GM12878 (cell line): ENCODE data around the gene DPYSL3. TPM values are rescaled to one million over a fixed set of nuclear protein-coding genes. Genes with fewer than 3 reads are reported as not detected.
A peak's percentile ranks its signal among the peaks of the same experiment; 100 is the strongest.

Experiments
- ATAC-seq: fragments of 200-7000 bp; cut with Tn5 transposase; 3 replicates; pipeline ENCODE4 v1.9.1; 2020; ENCODE audit warnings: mild to moderate bottlenecking, moderate library complexity
- BruUV-seq: library from RNA; stranded (reverse); fragments of 400-500 nt; replicated peaks from 2 replicates; lab custom pipeline; 2021; lab: Mats Ljungman, UMichigan
- CTCF ChIA-PET: fragments of 300-600 bp; sonication (Branson Sonifier 250); formaldehyde crosslinking; extraction: SDS; loops from one replicate; lab custom pipeline; 2021; ENCODE audit warnings: inconsistent platforms; lab: Yijun Ruan, JAX
- POLR2A ChIA-PET: fragments of 350-600 bp; formaldehyde crosslinking; extraction: SDS; loops from one replicate; lab custom pipeline; 2021; ENCODE audit warnings: inconsistent platforms; lab: Charles Lee
- RAD21 ChIA-PET: fragments of 300-600 bp; sonication (Branson Sonifier 250); formaldehyde crosslinking; loops from one replicate; lab custom pipeline; 2023; ENCODE audit warnings: antibody characterized with exemption; ENCODE audit not compliant: unreplicated experiment; lab: Charles Lee
- SMC1A ChIA-PET: fragments of 300-600 bp; sonication (Branson Sonifier 250); formaldehyde crosslinking; loops from one replicate; lab custom pipeline; 2023; ENCODE audit not compliant: unreplicated experiment, uncharacterized antibody; lab: Charles Lee
- DNase-seq: peaks from one replicate; pipeline ENCODE4 v3.0.0-alpha.2; 2011; ENCODE audit warnings: low read depth, low spot score
- FAIRE-seq: peaks from 3 replicates; lab custom pipeline; 2011; peaks lifted over from hg19 to GRCh38; lab: Jason Lieb, UNC
- H2AFZ ChIP-seq: 2 replicates; pipeline ENCODE4 v1.6.0; 2011; ENCODE audit warnings: low read depth, low read length, control low read depth; ENCODE audit not compliant: control insufficient read depth
- H3K27ac ChIP-seq: 2 replicates; pipeline ENCODE4 v1.5.1; 2011; ENCODE audit warnings: control low read depth; ENCODE audit not compliant: control insufficient read depth, insufficient read depth
- H3K27me3 ChIP-seq, 2 experiments: replicated peaks in 1 of 2; 2 replicates each; pipeline versions ENCODE4 v1.6.0 to v1.6.1; 2011; ENCODE audit warnings: low read length in 1 of 2; ENCODE audit not compliant: control insufficient read depth in 2 of 2, insufficient read depth in 2 of 2
- H3K36me3 ChIP-seq, 2 experiments: 2 replicates each; pipeline ENCODE4 v1.5.1; 2011; ENCODE audit warnings: low read length in 1 of 2; ENCODE audit not compliant: control insufficient read depth in 2 of 2, insufficient read depth in 2 of 2
- H3K4me1 ChIP-seq: 2 replicates; pipeline ENCODE4 v1.6.1; 2011; ENCODE audit warnings: mild to moderate bottlenecking, low read length, moderate library complexity, mixed read lengths; ENCODE audit not compliant: control insufficient read depth, insufficient read depth
- H3K4me2 ChIP-seq: 2 replicates; pipeline ENCODE4 v1.6.0; 2011; ENCODE audit warnings: control low read depth; ENCODE audit not compliant: control insufficient read depth, insufficient read depth
- H3K4me3 ChIP-seq: fragments of 200-600 bp; sonication (generic); 2 replicates; pipeline ENCODE4 v1.5.1; 2016
- H3K79me2 ChIP-seq: 2 replicates; pipeline ENCODE4 v1.6.0; 2011; ENCODE audit warnings: low read length; ENCODE audit not compliant: control insufficient read depth, insufficient read depth
- H3K9ac ChIP-seq: 2 replicates; pipeline ENCODE4 v1.8.0; 2011; ENCODE audit warnings: low read length, control low read depth, mixed read lengths; ENCODE audit not compliant: control insufficient read depth, insufficient read depth
- H3K9me3 ChIP-seq: replicated peaks from 3 replicates; pipeline ENCODE4 v1.5.1; 2011; ENCODE audit warnings: mild to moderate bottlenecking, low read length; ENCODE audit not compliant: control insufficient read depth, insufficient read depth
- H4K20me1 ChIP-seq: 2 replicates; pipeline ENCODE4 v1.6.0; 2011; ENCODE audit not compliant: control insufficient read depth, insufficient read depth
- ATF7 ChIP-seq: fragments of 450-650 bp; IDR thresholded peaks from 2 replicates; pipeline ENCODE4 v1.6.1; 2016; ENCODE audit warnings: low read depth, mild to moderate bottlenecking
- BACH1 ChIP-seq: fragments of 450-650 bp; IDR thresholded peaks from 2 replicates; pipeline ENCODE4 v1.6.1; 2017; ENCODE audit warnings: mild to moderate bottlenecking, borderline replicate concordance
- BCL11A ChIP-seq: IDR thresholded peaks from 2 replicates; pipeline ENCODE4 v1.6.1; 2011; ENCODE audit warnings: low read depth, low read length
- CBFB ChIP-seq: IDR thresholded peaks from 2 replicates; pipeline ENCODE4 v1.6.1; 2016; ENCODE audit warnings: antibody characterized with exemption, low read depth
- EP300 ChIP-seq, 2 experiments: fragments of 150-350 bp in 1 of 2; IDR thresholded peaks; 2 replicates each; pipeline ENCODE4 v1.6.1; 2011 to 2012; ENCODE audit warnings: low read depth in 2 of 2, low read length in 2 of 2, borderline replicate concordance in 1 of 2, improper control_type of control experiment in 1 of 2, inconsistent platforms in 1 of 2; ENCODE audit not compliant: control insufficient read depth in 1 of 2
- HDAC6 ChIP-seq: fragments of 200-600 bp; sonication (generic); IDR thresholded peaks from one replicate; pipeline ENCODE4 v1.8.0; 2017; ENCODE audit warnings: antibody characterized with exemption; ENCODE audit not compliant: unreplicated experiment
- LARP7 ChIP-seq: fragments of 450-650 bp; IDR thresholded peaks from 2 replicates; pipeline ENCODE4 v1.6.1; 2017; ENCODE audit warnings: mild to moderate bottlenecking
- RAD21 ChIP-seq: IDR thresholded peaks from 2 replicates; pipeline ENCODE4 v1.6.1; 2011; ENCODE audit warnings: mild to moderate bottlenecking, low read depth, low read length, moderate library complexity; ENCODE audit not compliant: insufficient read depth
- RAD51 ChIP-seq: fragments of 450-650 bp; IDR thresholded peaks from 2 replicates; pipeline ENCODE4 v1.6.1; 2016; ENCODE audit warnings: moderate library complexity, mild to moderate bottlenecking, inconsistent platforms
- RUNX3 ChIP-seq: IDR thresholded peaks from 2 replicates; pipeline ENCODE4 v1.6.1; 2012; ENCODE audit warnings: low read length, inconsistent platforms
- SMAD5 ChIP-seq: IDR thresholded peaks from 2 replicates; pipeline ENCODE4 v1.6.1; 2016; ENCODE audit warnings: antibody characterized with exemption, low read depth
- SMC3 ChIP-seq: IDR thresholded peaks from 2 replicates; pipeline ENCODE4 v1.6.1; 2011; ENCODE audit warnings: low read length, improper control_type of control experiment, borderline replicate concordance
- TCF3 ChIP-seq: IDR thresholded peaks from 2 replicates; pipeline ENCODE4 v1.6.1; 2012; ENCODE audit warnings: low read depth, mild to moderate bottlenecking, low read length, borderline replicate concordance; ENCODE audit not compliant: insufficient read depth
- in situ Hi-C: fragments of 300-500 bp; cut with MboI; formaldehyde crosslinking; loops from 9 replicates; pipeline ENCODE4 v1.14.3; 2018; ENCODE audit warnings: mixed read lengths
- intact Hi-C: fragments of 100-400 bp; cut with micrococcal nuclease; formaldehyde crosslinking; loops from one replicate; pipeline ENCODE4 v1.14.2; 2022; ENCODE audit not compliant: unreplicated experiment
- polyA plus RNA-seq, 11 experiments: library from polyadenylated mRNA; depleted of rRNA in 4 of 11; unstranded in 6 of 11; stranded (reverse) in 5 of 11; fragments of >200 nt; fragmentation: Nextera tagmentation in 4 of 11; fragmentation: Illumina TruSeq in 1 of 11; extraction: Ambion mirVana in 4 of 11; extraction: Trizol in 1 of 11; gene quantifications; 1 replicate in 1 of 11; 2 replicates in 10 of 11; pipeline versions ENCODE4 v1.2.1 to v1.2.3, GENCODE V29; 2011 to 2016; ENCODE audit warnings: inconsistent platforms in 2 of 11, missing spikeins in 2 of 11, low read depth in 1 of 11
- total RNA-seq, 4 experiments: library from RNA; depleted of rRNA in 3 of 4; stranded (reverse); fragments of >200 nt in 3 of 4; fragmentation: Illumina TruSeq in 1 of 4; extraction: Trizol in 1 of 4; gene quantifications; 2 replicates each; pipeline versions ENCODE4 v1.2.1 to v1.2.3, GENCODE V29; 2013 to 2021
- TF ChIP-seq, protein P1 (sequence below): fragments of 450-650 bp; IDR thresholded peaks from 2 replicates; pipeline ENCODE4 v1.6.1; 2017; ENCODE audit warnings: mild to moderate bottlenecking, moderate library complexity
- TF ChIP-seq, protein P2 (sequence below): IDR thresholded peaks from 2 replicates; pipeline ENCODE4 v1.6.1; 2011; ENCODE audit warnings: low read depth, mild to moderate bottlenecking, low read length, moderate library complexity, borderline replicate concordance; ENCODE audit errors: extremely low read depth
- TF ChIP-seq, protein P3 (sequence below): fragments of 450-650 bp; IDR thresholded peaks from 2 replicates; pipeline ENCODE4 v1.6.1; 2016; ENCODE audit warnings: mild to moderate bottlenecking

DPYSL3 gene
- total and polyA plus RNA-seq, 10 of the 15 experiments (the other 5 are each of a cell fraction or from before 2014, with no cell fraction given): 0.08 to 1.5 (median 0.45) TPM; not detected in 1

DNA sequence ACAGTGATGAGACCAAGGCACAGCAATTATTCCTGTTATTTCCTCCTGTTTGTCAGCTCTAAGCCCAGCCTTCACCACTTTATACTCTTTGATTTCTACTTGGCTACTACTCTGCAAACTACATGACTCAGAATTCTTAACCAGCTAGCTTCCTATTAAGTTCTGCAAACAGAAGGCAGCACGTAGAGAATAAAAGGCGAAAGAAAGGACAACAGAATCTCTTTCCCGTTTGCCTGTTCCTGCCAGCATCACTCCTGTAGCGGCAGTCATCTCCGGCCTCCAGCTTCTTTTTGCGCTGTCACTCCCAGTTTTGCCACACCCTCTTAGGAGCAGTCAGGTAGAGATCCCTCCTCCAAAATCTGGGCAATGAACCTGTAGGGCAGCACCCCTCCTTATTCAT, 29.9 kb downstream of the DPYSL3 start (continued):
- TF ChIP-seq, protein P1, sequence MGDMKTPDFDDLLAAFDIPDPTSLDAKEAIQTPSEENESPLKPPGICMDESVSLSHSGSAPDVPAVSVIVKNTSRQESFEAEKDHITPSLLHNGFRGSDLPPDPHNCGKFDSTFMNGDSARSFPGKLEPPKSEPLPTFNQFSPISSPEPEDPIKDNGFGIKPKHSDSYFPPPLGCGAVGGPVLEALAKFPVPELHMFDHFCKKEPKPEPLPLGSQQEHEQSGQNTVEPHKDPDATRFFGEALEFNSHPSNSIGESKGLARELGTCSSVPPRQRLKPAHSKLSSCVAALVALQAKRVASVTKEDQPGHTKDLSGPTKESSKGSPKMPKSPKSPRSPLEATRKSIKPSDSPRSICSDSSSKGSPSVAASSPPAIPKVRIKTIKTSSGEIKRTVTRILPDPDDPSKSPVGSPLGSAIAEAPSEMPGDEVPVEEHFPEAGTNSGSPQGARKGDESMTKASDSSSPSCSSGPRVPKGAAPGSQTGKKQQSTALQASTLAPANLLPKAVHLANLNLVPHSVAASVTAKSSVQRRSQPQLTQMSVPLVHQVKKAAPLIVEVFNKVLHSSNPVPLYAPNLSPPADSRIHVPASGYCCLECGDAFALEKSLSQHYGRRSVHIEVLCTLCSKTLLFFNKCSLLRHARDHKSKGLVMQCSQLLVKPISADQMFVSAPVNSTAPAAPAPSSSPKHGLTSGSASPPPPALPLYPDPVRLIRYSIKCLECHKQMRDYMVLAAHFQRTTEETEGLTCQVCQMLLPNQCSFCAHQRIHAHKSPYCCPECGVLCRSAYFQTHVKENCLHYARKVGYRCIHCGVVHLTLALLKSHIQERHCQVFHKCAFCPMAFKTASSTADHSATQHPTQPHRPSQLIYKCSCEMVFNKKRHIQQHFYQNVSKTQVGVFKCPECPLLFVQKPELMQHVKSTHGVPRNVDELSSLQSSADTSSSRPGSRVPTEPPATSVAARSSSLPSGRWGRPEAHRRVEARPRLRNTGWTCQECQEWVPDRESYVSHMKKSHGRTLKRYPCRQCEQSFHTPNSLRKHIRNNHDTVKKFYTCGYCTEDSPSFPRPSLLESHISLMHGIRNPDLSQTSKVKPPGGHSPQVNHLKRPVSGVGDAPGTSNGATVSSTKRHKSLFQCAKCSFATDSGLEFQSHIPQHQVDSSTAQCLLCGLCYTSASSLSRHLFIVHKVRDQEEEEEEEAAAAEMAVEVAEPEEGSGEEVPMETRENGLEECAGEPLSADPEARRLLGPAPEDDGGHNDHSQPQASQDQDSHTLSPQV: no peak
- TF ChIP-seq, protein P2, sequence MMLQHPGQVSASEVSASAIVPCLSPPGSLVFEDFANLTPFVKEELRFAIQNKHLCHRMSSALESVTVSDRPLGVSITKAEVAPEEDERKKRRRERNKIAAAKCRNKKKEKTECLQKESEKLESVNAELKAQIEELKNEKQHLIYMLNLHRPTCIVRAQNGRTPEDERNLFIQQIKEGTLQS: no peak
- TF ChIP-seq BACH1: no peak
- TF ChIP-seq LARP7: no peak
- TF ChIP-seq RAD21: no peak
- TF ChIP-seq RAD51: no peak

DNA sequence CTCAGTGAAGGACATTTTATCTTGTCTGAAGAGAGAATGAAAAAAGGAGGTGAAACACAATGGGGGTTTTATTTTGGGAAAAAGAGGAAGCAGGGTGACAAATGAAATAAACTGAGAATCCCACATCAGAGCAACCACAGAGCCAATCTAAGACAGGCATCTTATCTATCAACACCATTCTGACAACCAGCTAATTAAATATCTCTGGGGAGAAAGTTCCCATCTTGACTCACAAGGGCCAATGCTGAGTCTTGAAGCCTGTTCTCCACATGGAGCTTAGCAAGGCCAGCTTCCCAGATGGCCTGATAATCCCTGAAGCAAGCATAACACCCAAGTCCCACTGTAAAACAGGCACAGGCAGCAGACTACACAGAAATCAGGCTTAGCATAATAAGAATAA, 30.4 kb downstream of the DPYSL3 start:
- ChIA-PET CTCF (interaction anchor here (1.2 to 2.0 kb wide), 2 partner anchors 12 to 15 kb away, joined by 4 to 6 read pairs; no protein-coding TSS in a partner anchor), POLR2A (interaction anchor here (0.7 kb wide), 1 partner anchor 10 kb away, joined by 3 read pairs; no protein-coding TSS in a partner anchor)
- FAIRE-seq: no peak
- TF ChIP-seq ATF7 (peak; percentile 78), SMAD5 (no peak), CBFB (peak; percentile 54; the same call in 1 of the 2 replicates), RUNX3 (peak; percentile 88), BCL11A (peak; percentile 90), HDAC6 (no peak), EP300 (IDR thresholded peaks at IDR 0.05; ENCODE audit: borderline replicate concordance in 1 of 2, control insufficient read depth in 1 of 2, low read depth in 2 of 2, low read length in 2 of 2) (peak; percentile 88 to 92; a peak in 3 of 4 replicates), TCF3 (no peak), SMC3 (no peak)
- TF ChIP-seq, protein P3, sequence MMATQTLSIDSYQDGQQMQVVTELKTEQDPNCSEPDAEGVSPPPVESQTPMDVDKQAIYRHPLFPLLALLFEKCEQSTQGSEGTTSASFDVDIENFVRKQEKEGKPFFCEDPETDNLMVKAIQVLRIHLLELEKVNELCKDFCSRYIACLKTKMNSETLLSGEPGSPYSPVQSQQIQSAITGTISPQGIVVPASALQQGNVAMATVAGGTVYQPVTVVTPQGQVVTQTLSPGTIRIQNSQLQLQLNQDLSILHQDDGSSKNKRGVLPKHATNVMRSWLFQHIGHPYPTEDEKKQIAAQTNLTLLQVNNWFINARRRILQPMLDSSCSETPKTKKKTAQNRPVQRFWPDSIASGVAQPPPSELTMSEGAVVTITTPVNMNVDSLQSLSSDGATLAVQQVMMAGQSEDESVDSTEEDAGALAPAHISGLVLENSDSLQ: peak; percentile 61

More for the DNA sequence above, 30.4 kb downstream of the DPYSL3 start:
- intact Hi-C loops: no loop called here
- DNase-seq (peak; percentile 31), ATAC-seq (peak; percentile 51)
- Histone ChIP-seq H3K27ac (no peak overlapping the region), H4K20me1 (no peaks in the 10 kb centered on the region), H3K36me3 (no peaks in the 10 kb centered on the region), H2AFZ (no peak overlapping the region), H3K4me3 (no peak overlapping the region), H3K9me3 (no peaks in the 10 kb centered on the region), H3K27me3 (no peaks in the 10 kb centered on the region), H3K4me1 (peaks cover 4% of the 10 kb centered on the region; the same call in 1 of the 2 replicates), H3K79me2 (no peaks in the 10 kb centered on the region), H3K9ac (no peak overlapping the region), H3K4me2 (0 out of 2 replicates have a peak overlapping the region, but pooled peaks have one; percentile 17)
- BruUV-seq: no TSS peak
- RAD21 ChIA-PET: interaction anchor here (1.1 kb wide), 1 partner anchor 13 kb away, joined by 4 read pairs; no protein-coding TSS in a partner anchor
- in situ Hi-C loops: no loop called here
- SMC1A ChIA-PET: interaction anchor here (1.1 to 1.8 kb wide), 3 partner anchors 15 to 24 kb away, joined by 3 to 4 read pairs (median 3); no protein-coding TSS in a partner anchor
